Bronchial epithelial cell (primary cell): Measurements from ENCODE around the gene MRPL38. TPM values are rescaled to one million over a fixed set of nuclear protein-coding genes. Genes with fewer than 3 reads are reported as not detected.

Experiments
- DNase-seq: peaks from one replicate; pipeline ENCODE4 v3.0.0-alpha.2; 2010; ENCODE audit warnings: low read depth
- FAIRE-seq: peaks from 2 replicates; lab custom pipeline; 2011; peaks lifted over from hg19 to GRCh38; lab: Jason Lieb, UNC
- H3K27me3 ChIP-seq: 2 replicates; pipeline ENCODE4 v1.5.1; 2011; ENCODE audit warnings: low read length; ENCODE audit not compliant: control insufficient read depth, insufficient read depth
- H3K36me3 ChIP-seq: 2 replicates; pipeline ENCODE4 v1.5.1; 2011; ENCODE audit warnings: low read length; ENCODE audit not compliant: control insufficient read depth, insufficient read depth
- H3K4me3 ChIP-seq: 2 replicates; pipeline ENCODE4 v1.5.1; 2011; ENCODE audit warnings: mild to moderate bottlenecking, low read depth, low read length, control low read depth
- total RNA-seq: library from RNA; depleted of rRNA; stranded (reverse); fragments of >200 nt; gene quantifications from 2 replicates; pipeline ENCODE4 v1.2.1, GENCODE V29; 2014
- TF ChIP-seq, protein P1 (sequence below): IDR thresholded peaks from 2 replicates; pipeline ENCODE4 v1.5.1; 2011; ENCODE audit warnings: mild to moderate bottlenecking, moderate library complexity, low read length, control low read depth, inconsistent platforms; ENCODE audit not compliant: insufficient read depth, severe bottlenecking

Gene MRPL38
- total RNA-seq, 1 donor from 2014 or later: 27.4 TPM

DNA sequence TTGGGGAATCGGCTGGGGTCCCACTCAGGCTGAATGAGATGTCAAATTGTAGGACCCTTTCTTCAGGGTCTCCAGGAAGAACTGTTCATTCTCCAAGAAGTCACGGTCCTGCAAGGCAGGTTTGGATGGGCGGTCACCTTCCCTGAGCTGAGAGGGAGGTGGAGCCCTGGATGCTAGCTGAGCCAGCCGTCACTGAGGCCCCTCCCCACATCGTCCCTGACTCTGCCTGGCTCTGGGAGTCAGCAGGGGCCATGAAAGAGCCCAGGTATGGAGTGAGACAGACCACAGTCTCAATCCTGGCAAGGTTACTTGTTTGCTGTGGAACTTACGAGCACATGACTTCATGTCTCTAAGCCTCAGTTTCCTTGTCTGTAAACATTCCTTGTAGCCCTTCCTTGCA is 6.0 kb upstream of the MRPL38 start:
- no peaks in the 10 kb centered on the region for H3K27me3 ChIP-seq
- H3K4me3 ChIP-seq: no peak overlapping the region
- DNase-seq: no peak
- TF ChIP-seq, protein P1, sequence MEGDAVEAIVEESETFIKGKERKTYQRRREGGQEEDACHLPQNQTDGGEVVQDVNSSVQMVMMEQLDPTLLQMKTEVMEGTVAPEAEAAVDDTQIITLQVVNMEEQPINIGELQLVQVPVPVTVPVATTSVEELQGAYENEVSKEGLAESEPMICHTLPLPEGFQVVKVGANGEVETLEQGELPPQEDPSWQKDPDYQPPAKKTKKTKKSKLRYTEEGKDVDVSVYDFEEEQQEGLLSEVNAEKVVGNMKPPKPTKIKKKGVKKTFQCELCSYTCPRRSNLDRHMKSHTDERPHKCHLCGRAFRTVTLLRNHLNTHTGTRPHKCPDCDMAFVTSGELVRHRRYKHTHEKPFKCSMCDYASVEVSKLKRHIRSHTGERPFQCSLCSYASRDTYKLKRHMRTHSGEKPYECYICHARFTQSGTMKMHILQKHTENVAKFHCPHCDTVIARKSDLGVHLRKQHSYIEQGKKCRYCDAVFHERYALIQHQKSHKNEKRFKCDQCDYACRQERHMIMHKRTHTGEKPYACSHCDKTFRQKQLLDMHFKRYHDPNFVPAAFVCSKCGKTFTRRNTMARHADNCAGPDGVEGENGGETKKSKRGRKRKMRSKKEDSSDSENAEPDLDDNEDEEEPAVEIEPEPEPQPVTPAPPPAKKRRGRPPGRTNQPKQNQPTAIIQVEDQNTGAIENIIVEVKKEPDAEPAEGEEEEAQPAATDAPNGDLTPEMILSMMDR: no peak
- FAIRE-seq: no peak
- H3K36me3 ChIP-seq: peaks cover 4% of the 10 kb centered on the region

DNA sequence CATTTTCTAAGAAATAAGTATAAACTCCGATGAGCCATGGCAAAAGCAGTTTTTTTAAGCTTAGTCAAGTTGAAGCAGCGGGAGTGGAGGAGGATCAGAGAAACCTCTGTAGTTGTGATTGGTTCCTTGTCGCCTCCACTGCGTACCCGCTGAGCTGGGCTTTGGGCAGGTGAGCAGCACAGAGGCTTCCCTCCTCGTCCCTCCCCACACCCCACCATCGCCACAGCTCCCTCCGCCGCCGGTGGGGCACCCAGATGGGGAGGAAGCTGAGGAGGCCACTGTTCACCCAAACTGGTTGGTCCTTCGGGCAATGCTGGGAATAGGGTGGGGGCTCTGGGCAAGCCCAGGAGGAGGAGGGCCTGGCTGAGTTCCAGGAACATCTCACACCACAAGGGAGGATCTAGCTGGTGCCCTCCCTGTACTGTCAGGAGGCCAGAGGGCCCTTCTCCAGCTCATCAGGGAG is 5.2 kb upstream of the MRPL38 start:
- DNase-seq (peak; percentile 48), FAIRE-seq (no peak)
- Histone ChIP-seq H3K4me3 (no peak overlapping the region), H3K27me3 (no peaks in the 10 kb centered on the region), H3K36me3 (peaks cover 3% of the 10 kb centered on the region)
- TF ChIP-seq, protein P1: no peak

DNA sequence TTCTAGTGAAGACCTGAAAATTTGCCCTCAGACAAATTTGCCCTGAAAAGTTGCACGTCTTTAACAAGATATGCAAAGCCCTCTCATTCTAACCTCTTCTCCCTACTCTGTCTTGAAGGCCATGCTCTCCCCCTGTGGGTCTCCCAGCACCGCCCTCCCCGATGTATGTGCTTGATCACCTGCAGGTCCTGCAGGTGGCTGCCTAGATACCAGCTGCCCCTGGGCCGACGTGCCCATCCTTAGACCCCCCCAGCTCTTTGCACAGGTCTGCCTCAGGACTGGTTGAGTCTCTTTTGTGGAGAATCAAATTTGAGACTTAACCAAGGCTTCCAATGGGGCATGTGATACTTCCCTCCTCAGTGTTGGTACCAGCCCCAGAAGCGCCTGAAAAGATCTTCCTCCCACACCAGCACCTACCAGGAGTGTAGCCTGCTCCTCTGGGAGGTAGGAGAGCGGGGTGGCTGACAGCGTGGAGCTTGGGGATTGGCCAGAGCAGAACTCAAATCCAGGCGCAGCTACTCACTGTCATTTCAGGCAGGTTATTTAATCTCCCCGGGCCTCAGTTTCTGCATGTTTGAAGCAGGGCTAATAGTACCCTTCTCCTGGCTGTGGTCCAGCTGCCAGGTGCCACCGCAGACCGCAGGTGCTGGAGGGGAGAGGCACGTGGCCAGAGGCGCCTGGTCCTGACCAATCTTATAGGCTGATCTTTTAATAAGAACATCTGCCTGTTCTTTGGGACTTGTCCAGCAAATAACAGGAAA is 4.5 kb upstream of the MRPL38 start:
- Histone ChIP-seq H3K27me3 (no peaks in the 10 kb centered on the region), H3K36me3 (peaks cover 3% of the 10 kb centered on the region), H3K4me3 (no peak overlapping the region)
- DNase-seq: no peak
- no peak for FAIRE-seq
- TF ChIP-seq, protein P1: no peak

DNA sequence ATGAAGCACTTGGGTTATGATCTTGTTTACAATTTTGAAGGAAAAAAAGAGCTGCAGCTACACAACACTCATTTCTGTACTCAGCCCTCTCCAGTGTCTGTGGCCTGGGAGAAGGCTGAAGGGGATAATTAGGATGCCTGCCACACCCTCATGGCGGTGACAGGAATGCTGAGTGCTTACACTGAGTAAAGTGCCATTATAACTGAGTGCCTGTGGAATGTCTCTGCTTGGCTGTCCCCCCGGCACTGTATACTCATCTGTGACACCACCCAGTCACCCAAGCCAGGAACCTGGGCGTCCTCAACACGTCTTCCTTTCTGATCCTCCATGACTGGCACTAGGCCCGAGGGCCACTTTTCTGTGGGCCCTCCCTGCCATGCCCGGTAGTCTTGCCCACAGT is 3.5 kb upstream of the MRPL38 start:
- Histone ChIP-seq H3K4me3 (no peak overlapping the region), H3K36me3 (no peaks in the 10 kb centered on the region), H3K27me3 (no peaks in the 10 kb centered on the region)
- no peak for FAIRE-seq
- DNase-seq: no peak
- TF ChIP-seq, protein P1: no peak

DNA sequence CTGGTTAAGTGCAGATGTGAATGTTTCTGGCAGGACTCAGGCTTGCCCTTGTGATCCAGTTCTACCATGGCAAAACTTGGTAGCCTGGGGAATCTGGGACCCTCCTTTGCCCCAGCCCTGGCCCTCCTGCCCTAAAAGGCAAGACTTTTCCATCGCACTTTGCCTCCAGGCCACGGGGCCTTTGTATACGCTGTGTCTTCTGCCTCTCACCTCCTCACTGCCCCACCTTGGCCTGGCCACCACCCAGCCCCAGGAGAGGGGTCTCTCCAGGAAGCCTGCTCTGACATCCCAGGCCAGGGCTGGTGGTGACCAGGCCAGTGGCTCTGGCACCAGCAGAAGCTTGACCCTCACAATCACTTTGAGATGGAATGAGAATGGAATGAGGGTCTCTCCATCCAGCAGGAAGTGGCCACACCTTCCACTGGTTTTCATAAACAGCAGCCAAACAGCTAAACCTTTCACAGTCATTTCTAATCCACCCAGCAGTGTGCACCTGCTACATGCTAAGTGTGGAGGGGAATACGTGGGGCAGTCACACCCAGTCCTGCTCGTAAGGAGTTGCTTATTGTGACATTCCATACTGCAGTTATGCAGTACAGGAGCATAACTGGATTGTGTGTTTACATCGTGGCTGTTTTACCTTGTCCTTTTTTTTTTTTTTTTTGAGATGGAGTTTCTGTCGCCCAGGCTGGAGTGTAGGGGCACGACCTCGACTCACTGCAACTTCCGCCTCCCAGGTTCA is 1.6 kb upstream of the MRPL38 start:
- TF ChIP-seq, protein P1: no peak
- no peaks in the 10 kb centered on the region for H3K27me3 ChIP-seq
- no peak for DNase-seq
- FAIRE-seq: no peak
- H3K4me3 ChIP-seq: no peak overlapping the region
- H3K36me3 ChIP-seq: peaks cover 2% of the 10 kb centered on the region
